ACC112 (cell line): ENCODE data around the gene TGIF2LY.
"Not testable (repeated sequence)": the region's sequence is repeated elsewhere in the genome, so short reads cannot be mapped to it uniquely, and the experiment has no call there.

ENCODE experiments used
- H2AFZ ChIP-seq: fragments of 200-600 bp; sonication (generic); one replicate; pipeline ENCODE4 v1.6.0; 2017; ENCODE audit warnings: antibody characterized with exemption, low read length; ENCODE audit not compliant: unreplicated experiment
- H3K27ac ChIP-seq: fragments of 200-600 bp; sonication (generic); 2 replicates; pipeline ENCODE4 v1.5.1; 2014; ENCODE audit warnings: low read depth, mild to moderate bottlenecking, antibody characterized with exemption, low read length, moderate library complexity
- H3K27me3 ChIP-seq: fragments of 200-600 bp; sonication (generic); 2 replicates; pipeline ENCODE4 v1.6.1; 2014; ENCODE audit warnings: mild to moderate bottlenecking, antibody characterized with exemption, low read length, moderate library complexity, mixed read lengths; ENCODE audit not compliant: insufficient read depth
- H3K36me3 ChIP-seq: fragments of 200-600 bp; sonication (generic); 2 replicates; pipeline ENCODE4 v1.6.1; 2016; ENCODE audit warnings: mild to moderate bottlenecking, antibody characterized with exemption, low read length, moderate library complexity, mixed read lengths; ENCODE audit not compliant: insufficient read depth
- H3K4me1 ChIP-seq: fragments of 200-600 bp; sonication (generic); one replicate; pipeline ENCODE4 v1.6.1; 2016; ENCODE audit warnings: low read length, mixed read lengths; ENCODE audit not compliant: insufficient read depth, unreplicated experiment, control insufficient read depth
- H3K4me3 ChIP-seq: fragments of 200-600 bp; sonication (generic); 2 replicates; pipeline ENCODE4 v1.5.1; 2014; ENCODE audit warnings: mild to moderate bottlenecking, low read depth, low read length
- H3K79me2 ChIP-seq: fragments of 200-600 bp; sonication (generic); one replicate; pipeline ENCODE4 v1.6.0; 2016; ENCODE audit warnings: low read length; ENCODE audit not compliant: control insufficient read depth, unreplicated experiment, insufficient read depth

The TGIF2LY gene

GRCh38 chrY:3578767-3579166 is at the start of gene TGIF2LY:
TGIF2LY (plus strand) TSS chrY:3579067; CDS start chrY:3579245, 178 bp downstream.
- H3K27me3 ChIP-seq, H3K4me1 ChIP-seq, H3K79me2 ChIP-seq, H2AFZ ChIP-seq, H3K4me3 ChIP-seq, H3K36me3 ChIP-seq, H3K27ac ChIP-seq: not testable (repeated sequence)
